Esophagus muscularis mucosa (tissue), 3 donors: ENCODE data around the gene RPP25.

Experiments
- CTCF ChIP-seq, 3 experiments: fragments of 200-600 bp in 2 of 3; fragments of 450-650 bp in 1 of 3; sonication (generic) in 2 of 3; IDR thresholded peaks; one replicate each; pipeline ENCODE4 v1.5.1; 2017 to 2019; ENCODE audit warnings: antibody characterized with exemption in 3 of 3, mild to moderate bottlenecking in 2 of 3, moderate library complexity in 1 of 3
- POLR2A ChIP-seq: fragments of 450-650 bp; IDR thresholded peaks from one replicate; pipeline ENCODE4 v1.6.1; 2017; ENCODE audit warnings: antibody characterized with exemption, moderate library complexity, mild to moderate bottlenecking, low read depth

- TF ChIP-seq CTCF (IDR thresholded peaks at IDR 0.05) (no peak), POLR2A (no peak)
Measured at GRCh38 chr15:74928771-74929198, 27.8 kb downstream of the RPP25 start.
